Stimulated activated CD4-positive, alpha-beta T cell treated with anti-CD3 and anti-CD28 coated beads, Interleukin-15, amount 100 ng/mL, for 1 hour (primary cell): ENCODE measurements around the gene TJAP1.
"Not testable (repeated sequence)": the region's sequence is repeated elsewhere in the genome, so short reads cannot be mapped to it uniquely, and the experiment has no call there.

Experiments
- DNase-seq, 2 donors: peaks; one replicate each; pipeline ENCODE4 v3.0.0-alpha.2; 2020; ENCODE audit warnings: low read depth in 1 of 2, low spot score in 1 of 2

TJAP1 gene

DNA sequence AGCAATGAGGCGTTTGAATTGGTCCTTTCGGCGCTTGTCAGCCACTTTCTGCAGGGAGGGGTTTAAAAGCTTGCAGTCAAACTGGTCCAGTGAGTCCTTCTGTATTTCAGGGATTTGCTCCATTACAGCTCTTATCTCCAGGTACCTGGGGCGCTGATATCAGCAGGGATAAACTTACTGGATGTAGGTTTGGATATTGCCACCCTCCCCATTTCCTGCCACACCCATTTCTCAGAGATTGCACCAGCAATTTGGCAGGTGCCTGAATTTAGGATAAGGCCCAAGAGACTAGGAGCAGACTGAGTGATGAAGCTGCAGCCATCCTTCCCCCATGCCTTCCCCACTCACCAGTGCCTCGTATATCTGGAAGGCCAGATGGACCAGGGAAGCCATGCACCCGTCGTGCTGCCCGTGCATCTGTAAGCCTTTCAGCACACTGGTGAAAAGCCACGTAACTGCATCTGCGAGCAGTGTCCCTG is 47.2 kb downstream of the TJAP1 start:
- no peak for DNase-seq

DNA sequence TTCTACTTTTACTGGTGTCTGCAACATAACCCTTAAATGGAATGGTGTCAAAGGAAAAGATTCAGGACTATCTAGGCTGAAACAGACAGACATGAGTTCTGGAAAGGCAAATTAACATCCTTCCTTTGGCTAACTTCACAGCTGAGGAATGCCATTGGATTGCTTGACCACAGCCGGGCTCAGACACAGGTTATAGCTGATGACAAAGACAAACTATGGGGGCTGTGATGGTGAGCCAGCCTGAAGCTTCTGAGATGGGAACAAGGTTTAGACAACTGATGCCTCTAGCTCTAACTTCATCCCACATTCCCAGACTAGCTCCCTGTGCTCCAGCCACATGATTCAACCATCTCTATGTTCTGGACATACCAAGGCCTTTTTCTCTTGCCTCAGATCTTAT is 54.8 kb downstream of the TJAP1 start:
- DNase-seq: no peak

- DNase-seq: not testable (repeated sequence)
Measured at GRCh38 chr6:43538986-43539385, 61.6 kb downstream of the TJAP1 start.

GRCh38 chr6:43539409-43539808 is 62.0 kb downstream of the TJAP1 start:
- DNase-seq: not testable (repeated sequence)

GRCh38 chr6:43540507-43540906 is 63.1 kb downstream of the TJAP1 start:
- no peak for DNase-seq

GRCh38 chr6:43541774-43542471 is 64.6 kb downstream of the TJAP1 start:
- no peak for DNase-seq

GRCh38 chr6:43544461-43544860 is 67.1 kb downstream of the TJAP1 start:
- DNase-seq: no peak

- DNase-seq: no peak
Measured at GRCh38 chr6:43547222-43547621, 69.9 kb downstream of the TJAP1 start.
